GM12878 (cell line): ENCODE results near the gene RXRG. TPM values are rescaled to one million over a fixed set of nuclear protein-coding genes. Genes with fewer than 3 reads are reported as not detected.

ENCODE experiments used
- ATAC-seq: fragments of 200-7000 bp; cut with Tn5 transposase; 3 replicates; pipeline ENCODE4 v1.9.1; 2020; ENCODE audit warnings: mild to moderate bottlenecking, moderate library complexity
- BruUV-seq: library from RNA; stranded (reverse); fragments of 400-500 nt; replicated peaks from 2 replicates; lab custom pipeline; 2021; lab: Mats Ljungman, UMichigan
- CTCF ChIA-PET: fragments of 300-600 bp; sonication (Branson Sonifier 250); formaldehyde crosslinking; extraction: SDS; loops from one replicate; lab custom pipeline; 2021; ENCODE audit warnings: inconsistent platforms; lab: Yijun Ruan, JAX
- POLR2A ChIA-PET: fragments of 350-600 bp; formaldehyde crosslinking; extraction: SDS; loops from one replicate; lab custom pipeline; 2021; ENCODE audit warnings: inconsistent platforms; lab: Charles Lee
- RAD21 ChIA-PET: fragments of 300-600 bp; sonication (Branson Sonifier 250); formaldehyde crosslinking; loops from one replicate; lab custom pipeline; 2023; ENCODE audit warnings: antibody characterized with exemption; ENCODE audit not compliant: unreplicated experiment; lab: Charles Lee
- SMC1A ChIA-PET: fragments of 300-600 bp; sonication (Branson Sonifier 250); formaldehyde crosslinking; loops from one replicate; lab custom pipeline; 2023; ENCODE audit not compliant: unreplicated experiment, uncharacterized antibody; lab: Charles Lee
- DNase-seq: peaks from one replicate; pipeline ENCODE4 v3.0.0-alpha.2; 2011; ENCODE audit warnings: low read depth, low spot score
- FAIRE-seq: peaks from 3 replicates; lab custom pipeline; 2011; peaks lifted over from hg19 to GRCh38; lab: Jason Lieb, UNC
- H2AFZ ChIP-seq: 2 replicates; pipeline ENCODE4 v1.6.0; 2011; ENCODE audit warnings: low read depth, low read length, control low read depth; ENCODE audit not compliant: control insufficient read depth
- H3K27ac ChIP-seq: 2 replicates; pipeline ENCODE4 v1.5.1; 2011; ENCODE audit warnings: control low read depth; ENCODE audit not compliant: control insufficient read depth, insufficient read depth
- H3K27me3 ChIP-seq, 2 experiments: replicated peaks in 1 of 2; 2 replicates each; pipeline versions ENCODE4 v1.6.0 to v1.6.1; 2011; ENCODE audit warnings: low read length in 1 of 2; ENCODE audit not compliant: control insufficient read depth in 2 of 2, insufficient read depth in 2 of 2
- H3K36me3 ChIP-seq, 2 experiments: 2 replicates each; pipeline ENCODE4 v1.5.1; 2011; ENCODE audit warnings: low read length in 1 of 2; ENCODE audit not compliant: control insufficient read depth in 2 of 2, insufficient read depth in 2 of 2
- H3K4me1 ChIP-seq: 2 replicates; pipeline ENCODE4 v1.6.1; 2011; ENCODE audit warnings: mild to moderate bottlenecking, low read length, moderate library complexity, mixed read lengths; ENCODE audit not compliant: control insufficient read depth, insufficient read depth
- H3K4me2 ChIP-seq: 2 replicates; pipeline ENCODE4 v1.6.0; 2011; ENCODE audit warnings: control low read depth; ENCODE audit not compliant: control insufficient read depth, insufficient read depth
- H3K4me3 ChIP-seq: fragments of 200-600 bp; sonication (generic); 2 replicates; pipeline ENCODE4 v1.5.1; 2016
- H3K79me2 ChIP-seq: 2 replicates; pipeline ENCODE4 v1.6.0; 2011; ENCODE audit warnings: low read length; ENCODE audit not compliant: control insufficient read depth, insufficient read depth
- H3K9ac ChIP-seq: 2 replicates; pipeline ENCODE4 v1.8.0; 2011; ENCODE audit warnings: low read length, control low read depth, mixed read lengths; ENCODE audit not compliant: control insufficient read depth, insufficient read depth
- H3K9me3 ChIP-seq: replicated peaks from 3 replicates; pipeline ENCODE4 v1.5.1; 2011; ENCODE audit warnings: mild to moderate bottlenecking, low read length; ENCODE audit not compliant: control insufficient read depth, insufficient read depth
- H4K20me1 ChIP-seq: 2 replicates; pipeline ENCODE4 v1.6.0; 2011; ENCODE audit not compliant: control insufficient read depth, insufficient read depth
- CBFB ChIP-seq: IDR thresholded peaks from 2 replicates; pipeline ENCODE4 v1.6.1; 2016; ENCODE audit warnings: antibody characterized with exemption, low read depth
- CBX5 ChIP-seq: sonication (generic); IDR thresholded peaks from 2 replicates; pipeline ENCODE4 v1.6.1; 2016; ENCODE audit warnings: low read depth, moderate library complexity, mild to moderate bottlenecking, inconsistent platforms
- FOS ChIP-seq: IDR thresholded peaks from 3 replicates; pipeline ENCODE4 v1.6.1; 2011; ENCODE audit warnings: borderline replicate concordance; ENCODE audit not compliant: insufficient read length; ENCODE audit errors: extremely low read depth
- GATAD2B ChIP-seq: fragments of 450-650 bp; conservative IDR thresholded peaks from 2 replicates; pipeline ENCODE4 v1.6.1; 2017; ENCODE audit warnings: low read depth, mild to moderate bottlenecking, moderate library complexity
- IKZF1 ChIP-seq: fragments of 450-650 bp; conservative IDR thresholded peaks from 2 replicates; pipeline ENCODE4 v1.6.1; 2017; ENCODE audit warnings: antibody characterized with exemption, mild to moderate bottlenecking
- POU2F2 ChIP-seq: IDR thresholded peaks from 3 replicates; pipeline ENCODE4 v1.6.1; 2011; ENCODE audit warnings: low read depth, mild to moderate bottlenecking, low read length, borderline replicate concordance
- RUNX3 ChIP-seq: IDR thresholded peaks from 2 replicates; pipeline ENCODE4 v1.6.1; 2012; ENCODE audit warnings: low read length, inconsistent platforms
- SMAD1 ChIP-seq: fragments of 450-650 bp; IDR thresholded peaks from 2 replicates; pipeline ENCODE4 v1.6.1; 2018; ENCODE audit warnings: mild to moderate bottlenecking, low read depth; ENCODE audit not compliant: partially characterized antibody
- TCF12 ChIP-seq: IDR thresholded peaks from 2 replicates; pipeline ENCODE4 v1.6.1; 2011; ENCODE audit warnings: low read depth, mild to moderate bottlenecking, low read length
- TCF7 ChIP-seq: IDR thresholded peaks from 2 replicates; pipeline ENCODE4 v1.6.1; 2014; ENCODE audit warnings: antibody characterized with exemption, borderline replicate concordance
- WGBS: methylation state at CpG from one replicate; pipeline ENCODE4 v1.1.6; 2016; ENCODE audit warnings: low lambda C conversion rate; ENCODE audit not compliant: insufficient replicate concordance, insufficient coverage; ENCODE audit errors: missing lambda C conversion rate; 5-methylcytosine and 5-hydroxymethylcytosine counted together
- in situ Hi-C: fragments of 300-500 bp; cut with MboI; formaldehyde crosslinking; loops from 9 replicates; pipeline ENCODE4 v1.14.3; 2018; ENCODE audit warnings: mixed read lengths
- intact Hi-C: fragments of 100-400 bp; cut with micrococcal nuclease; formaldehyde crosslinking; loops from one replicate; pipeline ENCODE4 v1.14.2; 2022; ENCODE audit not compliant: unreplicated experiment
- polyA plus RNA-seq, 11 experiments: library from polyadenylated mRNA; depleted of rRNA in 4 of 11; unstranded in 6 of 11; stranded (reverse) in 5 of 11; fragments of >200 nt; fragmentation: Nextera tagmentation in 4 of 11; fragmentation: Illumina TruSeq in 1 of 11; extraction: Ambion mirVana in 4 of 11; extraction: Trizol in 1 of 11; gene quantifications; 1 replicate in 1 of 11; 2 replicates in 10 of 11; pipeline versions ENCODE4 v1.2.1 to v1.2.3, GENCODE V29; 2011 to 2016; ENCODE audit warnings: inconsistent platforms in 2 of 11, missing spikeins in 2 of 11, low read depth in 1 of 11
- total RNA-seq, 4 experiments: library from RNA; depleted of rRNA in 3 of 4; stranded (reverse); fragments of >200 nt in 3 of 4; fragmentation: Illumina TruSeq in 1 of 4; extraction: Trizol in 1 of 4; gene quantifications; 2 replicates each; pipeline versions ENCODE4 v1.2.1 to v1.2.3, GENCODE V29; 2013 to 2021
- TF ChIP-seq, protein P1 (sequence below): fragments of 450-650 bp; IDR thresholded peaks from 2 replicates; pipeline ENCODE4 v1.6.1; 2017; ENCODE audit warnings: borderline replicate concordance
- TF ChIP-seq, protein P2 (sequence below): IDR thresholded peaks from 2 replicates; pipeline ENCODE4 v1.6.1; 2012; ENCODE audit warnings: low read depth, low read length, improper control_type of control experiment

The RXRG gene
- total and polyA plus RNA-seq, 10 of the 15 experiments (the other 5 are each of a cell fraction or from before 2014, with no cell fraction given) = 0.10 TPM; not detected in 9

DNA sequence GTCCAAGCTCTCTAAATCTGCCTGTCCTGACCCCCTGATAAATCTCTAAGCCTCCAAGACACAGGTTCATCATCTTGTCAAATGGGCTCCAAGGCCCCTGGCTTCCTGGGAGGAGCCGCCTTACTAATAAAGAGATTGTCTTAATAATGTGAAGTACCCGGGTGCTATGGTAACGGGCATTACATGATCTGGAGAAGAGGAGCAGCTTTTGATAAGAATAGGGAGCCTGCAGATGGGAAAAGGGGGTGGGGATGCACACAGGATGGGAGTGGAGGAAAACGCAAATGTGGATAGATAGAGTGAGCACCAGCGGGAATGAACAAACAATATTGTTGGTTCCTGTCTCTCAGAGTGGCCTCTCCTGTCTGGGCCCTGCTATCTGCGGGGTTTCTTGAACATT lies 11.9 kb upstream of the RXRG start:
- H3K4me1 ChIP-seq = no peaks in the 10 kb centered on the region
- RAD21 ChIA-PET = no interaction called here
- no peak for FAIRE-seq
- no peak overlapping the region for H3K9ac ChIP-seq
- in situ Hi-C loops (no loop called here), intact Hi-C loops (no loop called here)
- no peaks in the 10 kb centered on the region; a peak in 2 of 4 replicates for H3K27me3 ChIP-seq
- SMC1A ChIA-PET = no interaction called here
- 45% methylated on average over 6 of the region's 6 CpGs for WGBS
- H3K9me3 ChIP-seq = no peaks in the 10 kb centered on the region
- no peak overlapping the region for H2AFZ ChIP-seq
- no peaks in the 10 kb centered on the region for H3K79me2 ChIP-seq
- TF ChIP-seq POU2F2 = no peak
- TF ChIP-seq RUNX3 = no peak
- TF ChIP-seq, protein P1, sequence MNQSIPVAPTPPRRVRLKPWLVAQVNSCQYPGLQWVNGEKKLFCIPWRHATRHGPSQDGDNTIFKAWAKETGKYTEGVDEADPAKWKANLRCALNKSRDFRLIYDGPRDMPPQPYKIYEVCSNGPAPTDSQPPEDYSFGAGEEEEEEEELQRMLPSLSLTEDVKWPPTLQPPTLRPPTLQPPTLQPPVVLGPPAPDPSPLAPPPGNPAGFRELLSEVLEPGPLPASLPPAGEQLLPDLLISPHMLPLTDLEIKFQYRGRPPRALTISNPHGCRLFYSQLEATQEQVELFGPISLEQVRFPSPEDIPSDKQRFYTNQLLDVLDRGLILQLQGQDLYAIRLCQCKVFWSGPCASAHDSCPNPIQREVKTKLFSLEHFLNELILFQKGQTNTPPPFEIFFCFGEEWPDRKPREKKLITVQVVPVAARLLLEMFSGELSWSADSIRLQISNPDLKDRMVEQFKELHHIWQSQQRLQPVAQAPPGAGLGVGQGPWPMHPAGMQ = no peak
- no peak for TF ChIP-seq CBFB
- no peak for TF ChIP-seq GATAD2B
- TF ChIP-seq TCF12 = no peak
- no peak for TF ChIP-seq TCF7
- TF ChIP-seq FOS = no peak
- no peak for TF ChIP-seq SMAD1
- TF ChIP-seq IKZF1 = no peak
- TF ChIP-seq, protein P2, sequence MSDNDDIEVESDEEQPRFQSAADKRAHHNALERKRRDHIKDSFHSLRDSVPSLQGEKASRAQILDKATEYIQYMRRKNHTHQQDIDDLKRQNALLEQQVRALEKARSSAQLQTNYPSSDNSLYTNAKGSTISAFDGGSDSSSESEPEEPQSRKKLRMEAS = no peak
- no peak for TF ChIP-seq CBX5
- TF ChIP-seq, all 136 proteins: peak for 0
- Histone ChIP-seq H4K20me1 (no peaks in the 10 kb centered on the region), H3K27ac (no peak overlapping the region), H3K4me2 (no peak overlapping the region), H3K4me3 (no peak overlapping the region), H3K36me3 (no peaks in the 10 kb centered on the region)
- ATAC-seq (no peak), DNase-seq (no peak)
- BruUV-seq = no TSS peak
- POLR2A ChIA-PET = no interaction called here
- CTCF ChIA-PET = no interaction called here
